HG02973 (cell line): ENCODE data around the gene GAL.
"Not testable (repeated sequence)": the region's sequence is repeated elsewhere in the genome, so short reads cannot be mapped to it uniquely, and the experiment has no call there.

ENCODE experiments used
- ATAC-seq: cut with Tn5 transposase; IDR thresholded peaks from one replicate; pipeline ENCODE4 v1.9.1; 2021; ENCODE audit warnings: moderate library complexity; ENCODE audit not compliant: unreplicated experiment

GAL gene

DNA sequence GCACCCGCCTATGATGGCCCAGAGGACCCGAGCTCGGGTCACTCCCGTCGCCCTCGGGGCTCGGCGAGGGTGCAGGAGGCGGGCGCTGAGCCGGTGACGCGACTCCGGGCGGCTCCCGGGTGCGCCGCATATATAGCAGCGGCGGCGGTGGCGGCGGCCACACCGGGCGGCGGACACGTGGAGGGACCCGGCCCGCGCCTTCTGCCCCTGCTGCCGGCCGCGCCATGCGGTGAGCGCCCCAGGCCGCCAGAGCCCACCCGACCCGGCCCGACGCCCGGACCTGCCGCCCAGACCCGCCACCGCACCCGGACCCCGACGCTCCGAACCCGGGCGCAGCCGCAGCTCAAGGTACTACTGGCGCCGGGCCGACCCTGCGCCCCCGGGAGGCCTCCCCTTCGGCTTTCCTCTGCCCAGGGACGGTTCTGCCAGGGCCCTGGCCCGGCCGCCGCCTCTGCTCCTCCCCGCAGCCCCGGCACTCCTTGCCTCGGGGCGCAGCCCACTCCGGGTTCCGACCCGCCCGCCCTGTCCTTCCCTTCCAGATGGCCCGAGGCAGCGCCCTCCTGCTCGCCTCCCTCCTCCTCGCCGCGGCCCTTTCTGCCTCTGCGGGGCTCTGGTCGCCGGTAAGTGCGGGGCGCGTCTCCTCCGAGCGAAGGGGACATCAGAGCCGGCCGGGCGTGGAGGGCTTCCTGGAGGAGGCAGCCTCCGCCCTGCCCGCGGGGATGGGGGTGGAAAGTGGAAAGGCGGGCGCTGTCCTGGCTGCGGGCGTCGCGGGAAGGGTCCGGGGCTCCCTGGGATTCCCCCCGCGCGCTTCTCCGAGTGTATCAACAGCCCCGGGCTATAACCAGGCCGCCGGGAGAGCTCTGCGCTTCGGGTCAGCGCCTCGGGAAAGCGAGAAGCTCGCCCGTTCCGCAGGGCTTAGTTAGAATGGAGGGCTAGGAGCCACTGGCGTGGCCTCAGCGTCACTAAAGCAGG, at the start of gene GAL:
GAL (plus strand) TSS at position 160 of the 972 bp plus-strand sequence; CDS start at position 540, 380 bp downstream.
- ATAC-seq, result no peak

- ATAC-seq, result not testable (repeated sequence)
Observed at GRCh38 chr11:68634606-68635005, 49.7 kb upstream of the GAL start.

- ATAC-seq, result not testable (repeated sequence)
Observed at GRCh38 chr11:68635172-68635571, 49.2 kb upstream of the GAL start.

DNA sequence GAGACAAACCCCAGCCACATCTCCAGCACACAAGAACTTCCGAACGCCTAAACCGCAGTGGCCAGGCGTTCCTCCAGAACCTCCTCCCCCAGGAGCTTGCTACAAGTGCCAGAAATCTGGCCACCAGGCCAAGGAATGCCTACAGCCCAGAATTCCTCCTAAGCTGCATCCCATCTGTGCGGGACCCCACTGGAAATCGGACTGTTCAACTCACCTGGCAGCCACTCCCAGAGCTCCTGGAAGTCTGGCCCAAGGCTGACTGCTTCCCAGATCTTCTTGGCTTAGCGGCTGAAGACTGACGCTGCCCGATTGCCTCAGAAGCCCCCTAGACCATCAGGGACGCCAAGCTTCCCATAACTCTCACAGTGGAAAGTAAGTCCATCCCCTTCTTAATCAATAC, 48.5 kb upstream of the GAL start:
- not testable (repeated sequence) for ATAC-seq

DNA sequence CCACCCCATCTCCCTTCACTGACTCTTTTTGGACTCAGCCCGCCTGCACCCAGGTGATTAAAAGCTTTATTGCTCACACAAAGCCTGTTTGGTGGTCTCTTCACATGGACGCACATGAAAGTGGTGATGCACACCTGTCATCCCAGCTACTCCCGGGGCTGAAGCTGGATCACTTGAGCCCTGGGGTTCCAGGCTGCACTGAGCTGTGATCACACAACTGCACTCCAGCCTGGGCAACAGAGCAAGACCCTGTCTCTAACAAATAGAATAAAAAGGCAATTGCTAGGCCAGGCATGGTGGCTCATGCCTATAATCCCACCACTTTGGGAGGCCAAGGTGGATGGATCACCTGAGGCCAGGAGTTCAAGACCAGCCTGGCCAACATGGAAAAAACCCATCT, 45.0 kb upstream of the GAL start:
- not testable (repeated sequence) for ATAC-seq

DNA sequence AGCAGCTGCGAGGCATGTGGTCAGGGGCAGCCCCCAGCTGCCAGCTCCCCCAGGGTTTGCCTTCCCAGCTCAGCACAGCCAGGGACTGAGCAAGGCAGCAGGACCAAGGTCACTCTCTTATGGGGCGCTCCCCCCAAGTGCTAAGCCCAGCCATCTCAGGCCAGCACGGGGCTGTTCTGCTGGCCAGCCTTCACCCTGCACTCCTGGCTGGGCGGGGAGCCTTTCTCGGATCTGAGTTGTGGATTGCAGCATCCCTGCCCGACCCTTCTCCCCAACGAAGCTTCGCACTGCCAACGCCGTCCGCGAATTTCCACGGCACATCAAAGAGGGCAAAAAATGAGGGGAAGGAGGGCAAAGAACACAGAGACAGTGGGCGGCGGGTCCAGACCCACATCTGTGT, 42.5 kb upstream of the GAL start:
- no peak for ATAC-seq

DNA sequence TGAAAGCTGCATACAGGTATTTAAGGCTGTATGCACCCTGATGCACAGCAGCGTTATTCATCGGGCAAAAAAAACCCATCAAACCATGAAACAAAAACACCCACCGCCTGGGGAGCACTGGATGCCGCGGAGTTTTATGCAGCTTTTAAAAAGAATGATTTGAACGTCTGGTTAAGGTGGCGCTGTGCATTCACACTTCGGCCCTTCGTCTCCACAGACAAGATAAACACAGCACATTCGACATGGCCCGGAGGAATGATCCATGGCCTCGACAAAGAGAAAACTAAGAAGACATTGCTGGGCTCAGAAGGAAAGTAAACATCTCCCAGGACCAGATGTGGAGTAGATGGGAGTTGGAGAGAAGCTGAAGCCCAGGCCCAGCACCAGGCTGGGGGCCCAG, 40.8 kb upstream of the GAL start:
- ATAC-seq, result no peak

DNA sequence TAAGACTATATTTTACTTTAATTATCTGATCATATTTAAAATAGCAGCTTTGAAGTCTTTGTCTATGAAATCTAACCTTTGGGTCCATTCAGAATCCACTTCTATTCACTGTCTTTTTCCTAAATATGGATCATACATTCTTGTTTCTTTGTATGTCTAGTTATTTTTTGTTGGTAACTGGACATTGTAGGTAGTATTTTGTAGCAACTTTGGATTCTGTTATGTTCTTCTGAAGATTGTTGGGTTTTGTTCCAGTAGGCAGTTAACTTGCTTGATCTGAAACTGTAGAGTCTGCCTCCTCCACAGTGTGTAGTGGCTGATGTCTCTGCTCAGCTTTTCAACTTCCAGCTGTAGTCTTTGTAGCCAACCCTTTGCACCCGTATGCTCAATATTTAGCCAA, 37.5 kb upstream of the GAL start:
- no peak for ATAC-seq

DNA sequence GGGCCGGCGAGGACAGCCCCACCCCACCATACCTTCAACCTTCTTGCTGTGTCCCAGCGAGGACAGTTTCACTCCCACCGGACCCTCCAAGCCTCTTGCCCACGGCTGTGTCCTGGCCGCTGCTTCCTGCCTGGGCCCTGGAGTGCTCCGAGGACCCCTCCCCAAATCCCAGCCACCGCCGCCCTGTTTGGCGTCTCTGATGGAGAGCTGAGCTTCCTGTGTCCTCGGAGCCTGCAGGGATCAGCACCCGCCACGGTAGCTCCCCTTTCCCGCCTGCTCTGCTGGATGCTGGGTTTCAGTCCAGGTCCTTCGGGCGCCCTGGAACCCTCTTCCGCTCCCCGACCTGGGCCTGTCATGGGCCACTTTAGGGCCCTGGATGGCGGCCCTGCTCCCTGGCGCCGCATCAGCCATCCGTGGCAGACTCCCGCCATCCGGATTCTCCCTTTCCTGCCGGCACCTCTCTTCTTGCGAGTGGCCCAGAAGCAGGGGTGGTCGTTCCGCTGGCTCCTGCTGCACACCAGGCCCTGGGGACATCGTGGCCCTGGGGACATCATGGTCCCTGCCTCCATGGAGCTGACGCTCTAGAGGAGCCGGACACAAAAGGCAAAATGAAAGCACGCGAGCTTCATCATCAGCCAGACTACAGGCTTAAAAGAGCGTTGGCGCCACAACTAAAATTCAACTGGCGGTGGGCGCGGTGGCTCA, 34.3 kb upstream of the GAL start:
- no peak for ATAC-seq

- ATAC-seq, result no peak
Observed at GRCh38 chr11:68650801-68651200, 33.5 kb upstream of the GAL start.

- ATAC-seq, result no peak
Observed at GRCh38 chr11:68651208-68651984, 32.9 kb upstream of the GAL start.

DNA sequence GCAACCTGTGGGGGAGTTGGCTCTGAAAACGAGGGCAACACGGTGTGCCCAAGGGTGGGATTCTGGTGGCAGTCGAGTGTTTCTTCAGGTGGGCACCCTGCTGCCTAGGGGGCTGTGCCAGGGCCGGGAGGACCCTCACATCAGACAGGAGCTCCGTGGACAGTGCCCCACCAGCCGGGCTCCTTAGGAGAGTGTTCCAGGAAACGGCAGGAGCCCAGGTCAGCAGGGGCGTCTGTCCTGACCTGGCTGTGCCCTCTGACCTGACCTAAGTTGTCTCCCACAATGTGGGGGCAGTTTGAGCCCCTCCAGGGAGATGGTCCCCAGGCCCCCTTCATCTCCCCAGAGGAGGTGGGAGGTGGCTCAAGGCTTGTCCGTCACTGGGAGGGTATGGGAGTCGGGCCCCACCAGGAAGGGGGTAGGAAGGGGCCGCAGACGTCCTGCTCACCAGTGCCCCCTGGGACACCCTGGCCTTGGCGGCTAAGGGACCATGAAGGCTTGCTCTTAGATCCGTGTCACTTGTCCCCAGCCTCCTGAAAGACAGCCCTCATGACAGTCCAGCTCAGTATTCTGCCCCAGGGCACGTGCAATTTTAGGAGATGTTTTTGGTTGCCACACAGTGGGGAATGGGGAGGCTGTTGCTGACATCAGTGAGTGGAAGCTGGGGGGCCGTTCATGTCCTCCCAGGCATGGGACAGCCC, 32.2 kb upstream of the GAL start:
- no peak for ATAC-seq

- ATAC-seq, result no peak
Observed at GRCh38 chr11:68652683-68653156, 31.6 kb upstream of the GAL start.

GRCh38 chr11:68653486-68654430, 30.6 kb upstream of the GAL start:
- ATAC-seq, result no peak

DNA sequence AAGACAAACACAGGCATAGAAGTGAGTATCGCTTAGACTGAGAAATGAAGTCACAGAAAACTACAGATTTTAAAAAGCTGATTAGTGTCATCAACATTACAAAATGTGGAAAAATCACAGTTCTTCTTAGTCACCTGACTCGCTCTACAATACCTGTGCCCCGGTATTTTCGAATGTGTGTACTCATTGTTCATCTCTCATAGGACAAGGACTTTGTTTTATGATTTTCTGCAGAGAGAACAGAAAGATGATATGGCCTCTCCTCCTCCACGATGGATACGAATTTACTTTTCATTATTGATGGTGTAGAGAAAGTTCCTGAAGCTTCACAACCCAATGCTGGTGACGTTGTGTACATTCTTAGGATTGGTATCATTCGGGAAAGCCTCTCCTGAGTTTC, 29.4 kb upstream of the GAL start:
- no peak for ATAC-seq

DNA sequence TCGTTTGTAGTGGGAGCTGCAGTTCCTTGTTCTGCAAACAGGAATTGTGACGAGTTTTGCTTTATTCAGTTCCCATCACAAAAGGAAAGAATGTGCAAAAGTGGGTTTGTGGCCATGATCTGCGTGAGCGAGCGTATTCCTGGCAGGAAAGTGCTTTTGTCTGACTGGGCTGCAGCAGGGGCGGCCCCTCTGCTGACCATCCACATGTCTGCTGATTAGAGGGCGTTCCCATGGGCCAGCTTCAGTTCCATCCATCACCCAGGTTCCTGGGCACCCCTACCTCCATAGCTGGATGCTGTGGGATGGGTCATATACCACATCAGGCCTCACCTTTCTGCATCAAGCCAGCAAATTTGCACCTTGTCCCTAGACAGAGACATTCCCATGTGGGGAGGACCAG, 28.9 kb upstream of the GAL start:
- ATAC-seq, result no peak

DNA sequence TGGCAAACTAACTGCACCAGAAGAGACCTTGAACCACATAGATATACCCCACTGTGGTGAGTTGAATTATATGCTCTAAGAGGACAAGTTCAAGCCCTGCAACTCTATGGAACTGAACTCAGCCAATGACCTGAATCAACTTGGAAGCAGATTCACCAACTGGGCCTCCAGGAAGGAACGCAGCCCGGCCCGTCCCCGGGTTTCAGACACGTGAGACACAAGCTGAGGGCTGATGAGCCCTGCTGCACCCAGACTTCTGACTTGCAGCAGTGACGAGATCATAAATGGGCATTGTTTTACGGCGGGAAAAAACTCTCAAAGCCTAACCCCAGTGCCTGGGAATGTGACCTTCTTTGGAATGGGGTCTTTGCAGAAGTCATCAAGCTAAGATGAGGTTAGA, 28.5 kb upstream of the GAL start:
- no peak for ATAC-seq

DNA sequence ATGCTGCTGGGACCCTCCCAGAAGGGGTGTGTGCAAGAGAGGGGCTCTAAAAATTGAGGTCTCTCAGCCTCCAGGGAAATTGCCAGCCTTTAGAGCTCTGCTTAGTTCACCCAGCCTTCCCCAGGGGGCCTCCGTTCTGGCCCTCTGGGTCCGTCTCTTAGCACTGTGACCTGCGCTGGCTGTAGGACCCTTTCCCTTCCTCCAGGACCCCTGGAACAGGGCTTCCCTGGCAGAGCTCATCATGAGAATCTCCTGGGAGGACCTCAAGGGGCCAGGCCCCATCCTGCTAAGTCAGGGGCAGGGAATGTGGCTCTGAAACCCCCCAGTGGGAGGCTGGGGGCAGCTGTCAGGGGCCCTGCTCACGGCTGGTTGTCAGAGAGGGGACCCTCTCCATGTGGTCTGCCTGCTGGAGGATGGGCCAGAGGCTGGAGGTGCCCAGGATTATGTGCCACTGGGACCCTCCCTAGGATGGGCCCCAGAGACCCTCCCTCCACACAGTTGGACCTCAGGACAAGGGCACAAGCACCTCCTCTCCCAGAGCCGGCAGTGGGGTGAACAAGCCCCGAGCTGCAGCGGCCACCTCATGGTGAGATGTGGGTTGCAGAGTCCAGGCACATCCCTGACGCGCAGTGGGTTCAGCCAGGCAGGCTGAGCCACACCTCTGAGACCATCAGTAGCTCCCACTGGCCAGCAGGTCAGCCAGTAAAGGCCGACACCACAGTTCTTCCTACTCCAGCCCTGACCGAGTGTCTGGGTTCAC, 27.1 kb upstream of the GAL start:
- ATAC-seq, result no peak

DNA sequence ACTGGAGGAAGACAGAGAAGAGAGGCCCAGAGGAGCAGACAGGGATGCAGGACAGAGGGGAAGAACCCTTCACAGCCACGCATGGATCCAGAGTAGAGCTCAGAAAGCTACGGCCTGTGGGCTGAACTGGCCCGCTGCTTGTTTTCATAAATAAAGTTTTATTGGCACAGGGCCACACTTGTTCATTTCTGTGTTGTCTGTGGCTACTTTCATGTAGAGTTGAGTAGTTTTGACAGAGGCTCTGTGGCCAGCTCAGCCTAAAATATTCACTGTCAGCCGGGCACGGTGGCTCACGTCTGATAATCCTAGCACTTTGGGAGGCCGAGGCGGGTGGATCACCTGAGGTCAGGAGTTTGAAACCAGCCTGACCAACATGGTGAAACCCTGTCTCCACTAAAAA, 26.2 kb upstream of the GAL start:
- no peak for ATAC-seq
